ENCODE data around the gene C22orf31. TPM values are rescaled to one million over a fixed set of nuclear protein-coding genes. Genes with fewer than 3 reads are reported as not detected.
"Not testable (repeated sequence)": the region's sequence is repeated elsewhere in the genome, so short reads cannot be mapped to it uniquely, and the experiment has no call there.

Gene C22orf31
- total RNA-seq, 4 donors from 2014 or later: not detected

DNA sequence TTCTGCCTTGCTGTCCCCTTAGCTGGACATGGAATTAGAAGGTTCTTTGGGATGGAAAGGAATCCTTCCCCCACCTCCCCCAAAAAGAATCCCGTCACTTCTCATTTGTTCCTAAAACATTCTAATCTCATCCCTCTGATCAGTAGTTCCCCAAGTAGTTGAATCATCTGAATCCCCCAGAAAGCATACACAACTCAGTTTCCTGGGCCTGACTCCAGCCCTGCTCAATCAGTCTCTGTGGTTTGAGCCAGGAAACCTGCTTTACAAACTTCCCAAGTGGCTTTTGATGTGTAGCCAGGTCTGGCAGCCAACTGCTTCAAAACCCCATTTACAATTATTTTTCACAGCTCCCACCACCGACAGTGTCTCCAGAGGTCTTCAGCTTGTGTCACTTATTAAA is 20.2 kb downstream of the C22orf31 start:
- TF ChIP-seq EP300 (IDR thresholded peaks at IDR 0.05): no peak
- no peak for TF ChIP-seq POLR2A (IDR thresholded peaks at IDR 0.05)
- TF ChIP-seq, protein P1, sequence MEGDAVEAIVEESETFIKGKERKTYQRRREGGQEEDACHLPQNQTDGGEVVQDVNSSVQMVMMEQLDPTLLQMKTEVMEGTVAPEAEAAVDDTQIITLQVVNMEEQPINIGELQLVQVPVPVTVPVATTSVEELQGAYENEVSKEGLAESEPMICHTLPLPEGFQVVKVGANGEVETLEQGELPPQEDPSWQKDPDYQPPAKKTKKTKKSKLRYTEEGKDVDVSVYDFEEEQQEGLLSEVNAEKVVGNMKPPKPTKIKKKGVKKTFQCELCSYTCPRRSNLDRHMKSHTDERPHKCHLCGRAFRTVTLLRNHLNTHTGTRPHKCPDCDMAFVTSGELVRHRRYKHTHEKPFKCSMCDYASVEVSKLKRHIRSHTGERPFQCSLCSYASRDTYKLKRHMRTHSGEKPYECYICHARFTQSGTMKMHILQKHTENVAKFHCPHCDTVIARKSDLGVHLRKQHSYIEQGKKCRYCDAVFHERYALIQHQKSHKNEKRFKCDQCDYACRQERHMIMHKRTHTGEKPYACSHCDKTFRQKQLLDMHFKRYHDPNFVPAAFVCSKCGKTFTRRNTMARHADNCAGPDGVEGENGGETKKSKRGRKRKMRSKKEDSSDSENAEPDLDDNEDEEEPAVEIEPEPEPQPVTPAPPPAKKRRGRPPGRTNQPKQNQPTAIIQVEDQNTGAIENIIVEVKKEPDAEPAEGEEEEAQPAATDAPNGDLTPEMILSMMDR (IDR thresholded peaks at IDR 0.05): no peak
- Histone ChIP-seq H3K27me3 (no peaks in the 10 kb centered on the region), H3K36me3 (peaks cover 0 to 31% (median 0%) of the 10 kb centered on the region in 3 donors), H3K4me3 (no peak overlapping the region), H3K9me3 (no peaks in the 10 kb centered on the region), H3K27ac (peak overlapping the region in 2 of 4 donors; percentile 71 to 75), H3K4me1 (peaks cover 0 to 39% (median 15%) of the 10 kb centered on the region in 4 donors)
- no peak for DNase-seq (ENCODE audit: low spot score in 2 of 2)
- 22 to 25% methylated on average over 2 of the region's 2 CpGs for WGBS, 2 donors

DNA sequence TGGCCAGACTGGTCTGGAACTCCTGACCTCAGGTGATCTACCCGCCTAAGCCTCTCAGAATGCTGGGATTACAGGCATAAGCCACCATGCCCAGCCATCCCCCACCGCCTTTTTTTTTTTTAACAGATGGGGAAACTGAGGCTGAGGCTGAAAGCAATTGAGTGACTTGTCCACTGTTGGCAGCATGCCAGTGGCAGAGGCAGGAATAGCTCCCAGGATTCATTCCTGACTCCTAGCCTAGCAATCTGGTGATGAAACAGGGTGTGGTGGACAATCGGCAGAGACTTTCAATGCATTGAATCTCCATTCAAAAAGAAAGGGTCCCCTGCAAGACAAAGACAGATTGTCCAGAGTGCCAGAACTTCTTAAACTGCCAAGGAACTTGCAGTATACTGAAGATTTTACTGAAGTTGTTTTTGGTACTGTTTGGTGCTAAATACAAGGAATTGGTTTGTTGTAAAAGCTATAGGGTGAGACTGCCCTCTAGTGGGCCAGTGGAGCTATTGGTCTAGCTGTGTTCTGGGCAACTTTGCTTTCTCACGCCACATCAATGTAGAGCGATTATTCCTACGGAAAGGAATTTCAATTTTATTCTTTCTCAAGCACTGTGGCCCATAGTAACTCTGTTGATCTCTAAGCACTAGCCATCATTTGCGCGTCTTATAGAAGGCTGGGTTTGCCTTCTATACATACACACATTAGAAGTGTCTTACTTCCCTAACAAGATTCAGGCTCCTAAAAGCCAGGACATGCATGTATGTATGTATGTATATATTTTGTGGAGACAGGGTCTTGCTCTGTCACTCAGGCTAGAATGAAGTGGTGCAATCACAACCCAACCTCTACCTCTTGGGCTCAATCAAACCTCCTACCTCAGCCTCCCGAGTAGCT is 21.0 kb downstream of the C22orf31 start:
- H3K36me3 ChIP-seq: peaks cover 0 to 23% (median 0%) of the 10 kb centered on the region in 3 donors
- H3K9me3 ChIP-seq: no peaks in the 10 kb centered on the region
- peak; percentile 39 to 77 for DNase-seq (ENCODE audit: low spot score in 2 of 2)
- H3K4me1 ChIP-seq: peaks cover 0 to 40% (median 15%) of the 10 kb centered on the region in 4 donors
- 24 to 30% methylated on average over 9 of the region's 9 CpGs for WGBS, 2 donors
- no peak overlapping the region for H3K4me3 ChIP-seq
- peak overlapping the region in 3 of 4 donors; percentile 2 to 75 (median 71) for H3K27ac ChIP-seq
- TF ChIP-seq EP300 (IDR thresholded peaks at IDR 0.05): peak; percentile 28 to 38
- TF ChIP-seq, protein P1 (IDR thresholded peaks at IDR 0.05): peak; percentile 92 to 95 (median 93)
- TF ChIP-seq POLR2A (IDR thresholded peaks at IDR 0.05): no peak
- no peaks in the 10 kb centered on the region for H3K27me3 ChIP-seq

DNA sequence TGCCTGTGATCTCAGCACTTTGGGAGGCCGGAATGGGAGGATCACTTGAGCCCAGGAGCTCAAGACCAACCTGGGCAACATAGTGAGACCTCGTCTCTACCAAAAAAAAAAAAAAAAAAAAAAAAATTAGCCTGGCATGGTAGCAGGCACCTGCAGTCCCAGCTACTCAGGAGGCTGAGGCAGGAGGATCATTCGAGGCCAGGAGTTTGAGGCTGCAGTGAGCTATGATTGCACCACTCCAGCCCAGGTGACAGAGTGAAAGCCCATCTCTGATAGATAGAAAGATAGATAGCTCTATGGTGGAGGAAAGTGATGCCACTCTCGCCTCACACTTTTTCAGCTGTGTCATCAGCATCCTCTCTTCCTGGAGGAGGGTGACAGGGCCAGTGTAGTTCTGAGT is 21.9 kb downstream of the C22orf31 start:
- WGBS, 2 donors: 96 to 98% methylated on average over 4 of the region's 4 CpGs
- peaks cover 0 to 14% (median 0%) of the 10 kb centered on the region in 3 donors for H3K36me3 ChIP-seq
- H3K9me3 ChIP-seq; H3K4me3 ChIP-seq; H3K27me3 ChIP-seq; DNase-seq (ENCODE audit: low spot score in 2 of 2): not testable (repeated sequence)
- H3K4me1 ChIP-seq: peaks cover 0 to 39% (median 11%) of the 10 kb centered on the region in 4 donors
- peak overlapping the region in 3 of 4 donors; percentile 2 to 74 (median 71) for H3K27ac ChIP-seq

DNA sequence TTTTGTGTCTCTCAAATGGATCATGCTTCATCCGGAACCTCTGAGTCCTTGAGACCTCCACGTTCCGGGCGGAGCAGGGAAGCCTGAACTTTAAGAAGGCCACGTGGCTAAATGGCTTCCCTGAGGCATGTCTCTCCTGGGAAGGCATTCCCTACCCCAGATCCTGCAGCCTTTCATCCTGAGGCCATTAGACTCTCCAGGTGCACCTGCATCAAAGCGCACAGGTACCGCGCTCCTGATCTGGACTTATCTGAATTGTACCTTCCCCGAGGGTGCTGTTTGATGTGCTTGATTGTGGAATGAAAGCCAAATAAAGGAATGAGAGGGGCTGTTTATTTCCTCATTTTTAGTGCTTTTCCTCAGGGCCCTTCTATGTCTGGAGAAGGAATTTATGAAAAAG is 22.5 kb downstream of the C22orf31 start:
- H3K36me3 ChIP-seq: peaks cover 0 to 10% (median 0%) of the 10 kb centered on the region in 3 donors
- no peaks in the 10 kb centered on the region for H3K27me3 ChIP-seq
- TF ChIP-seq, protein P1 (IDR thresholded peaks at IDR 0.05): no peak
- TF ChIP-seq EP300 (IDR thresholded peaks at IDR 0.05) (no peak), POLR2A (IDR thresholded peaks at IDR 0.05) (no peak)
- no peaks in the 10 kb centered on the region for H3K9me3 ChIP-seq
- peak overlapping the region in 1 of 4 donors; percentile 44 for H3K27ac ChIP-seq
- no peak for DNase-seq (ENCODE audit: low spot score in 2 of 2)
- H3K4me3 ChIP-seq: no peak overlapping the region
- peaks cover 0 to 34% (median 8%) of the 10 kb centered on the region in 4 donors for H3K4me1 ChIP-seq
- 72 to 80% methylated on average over 9 of the region's 9 CpGs for WGBS, 2 donors

DNA sequence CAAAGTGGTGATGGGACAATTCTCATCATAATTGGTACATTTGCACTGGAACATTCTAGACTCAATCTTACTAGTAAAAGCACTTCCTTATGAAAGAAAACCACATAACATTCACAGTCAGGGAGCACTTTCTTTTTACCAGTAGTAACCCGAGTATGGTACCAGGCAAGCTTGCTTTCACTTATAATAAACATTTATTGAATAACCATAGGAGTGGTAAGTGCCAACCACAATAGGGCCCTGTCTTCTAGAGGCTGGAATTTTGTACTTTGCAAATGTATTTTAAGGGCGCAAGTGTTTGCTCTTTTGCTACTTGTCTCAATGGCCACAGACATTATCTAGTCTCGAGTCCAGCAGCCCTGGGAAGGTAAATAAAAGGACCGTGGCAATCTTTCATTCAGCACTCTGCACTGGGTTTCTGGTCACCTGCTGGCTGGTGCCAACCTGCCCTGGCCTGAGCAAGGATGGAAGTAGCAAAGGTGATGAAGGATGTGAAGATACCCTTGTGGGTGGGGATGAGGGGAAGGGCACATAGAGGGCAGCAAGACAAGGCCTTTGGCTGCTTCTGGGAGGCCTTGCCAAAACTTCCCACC is 24.2 kb downstream of the C22orf31 start:
- no peak for DNase-seq (ENCODE audit: low spot score in 2 of 2)
- 50 to 55% methylated on average over 4 of the region's 4 CpGs for WGBS, 2 donors
- Histone ChIP-seq H3K9me3 (no peaks in the 10 kb centered on the region), H3K27me3 (no peaks in the 10 kb centered on the region), H3K4me3 (no peak overlapping the region), H3K4me1 (peaks cover 0 to 32% (median 11%) of the 10 kb centered on the region in 4 donors), H3K27ac (peak overlapping the region in 2 of 4 donors; percentile 10 to 32), H3K36me3 (peaks cover 0 to 2% (median 0%) of the 10 kb centered on the region in 3 donors)
- TF ChIP-seq POLR2A (IDR thresholded peaks at IDR 0.05) (no peak), EP300 (IDR thresholded peaks at IDR 0.05) (no peak)
- TF ChIP-seq, protein P1 (IDR thresholded peaks at IDR 0.05): no peak
